ENCODE measurements around the gene TBC1D24.

The TBC1D24 gene

GRCh38 chr16:2457267-2457666 is 17.7 kb upstream of the TBC1D24 start:
- no peak overlapping the region for H3K4me3 ChIP-seq (ENCODE audit: low read depth, low read length)
- no peak for DNase-seq (ENCODE audit: low read depth)
- no peak for TF ChIP-seq CTCF (IDR thresholded peaks at IDR 0.05; ENCODE audit: control insufficient read depth, extremely low read depth, insufficient read depth)

- no peak for TF ChIP-seq CTCF (IDR thresholded peaks at IDR 0.05; ENCODE audit: control insufficient read depth, extremely low read depth, insufficient read depth)
- no peak for DNase-seq (ENCODE audit: low read depth)
- H3K4me3 ChIP-seq (ENCODE audit: low read depth, low read length): no peak overlapping the region
These were observed 17.0 kb upstream of the TBC1D24 start for GRCh38 chr16:2457946-2458345.

- H3K4me3 ChIP-seq (ENCODE audit: low read depth, low read length): peak overlapping the region; percentile 74
- DNase-seq (ENCODE audit: low read depth): no peak
- TF ChIP-seq CTCF (IDR thresholded peaks at IDR 0.05; ENCODE audit: control insufficient read depth, extremely low read depth, insufficient read depth): no peak
These were observed 15.9 kb upstream of the TBC1D24 start for GRCh38 chr16:2458887-2459646.

- DNase-seq (ENCODE audit: low read depth): peak; percentile 74
- TF ChIP-seq CTCF (IDR thresholded peaks at IDR 0.05; ENCODE audit: control insufficient read depth, extremely low read depth, insufficient read depth): no peak
- peak within 1 kb of the TSS; percentile 74 for H3K4me3 ChIP-seq (ENCODE audit: low read depth, low read length)
These were observed 15.1 kb upstream of the TBC1D24 start, which contains the start of gene TEDC2 for GRCh38 chr16:2459647-2460390. TSS of gene TEDC2 (plus strand) at chr16:2460109. CDS start at chr16:2460145, 36 bp downstream.

GRCh38 chr16:2460391-2460713 is 14.6 kb upstream of the TBC1D24 start:
- TF ChIP-seq CTCF (IDR thresholded peaks at IDR 0.05; ENCODE audit: control insufficient read depth, extremely low read depth, insufficient read depth): no peak
- DNase-seq (ENCODE audit: low read depth): no peak
- H3K4me3 ChIP-seq (ENCODE audit: low read depth, low read length): peak overlapping the region; percentile 74

- no peak for DNase-seq (ENCODE audit: low read depth)
- peak overlapping the region; percentile 74 for H3K4me3 ChIP-seq (ENCODE audit: low read depth, low read length)
- no peak for TF ChIP-seq CTCF (IDR thresholded peaks at IDR 0.05; ENCODE audit: control insufficient read depth, extremely low read depth, insufficient read depth)
These were observed 14.0 kb upstream of the TBC1D24 start for GRCh38 chr16:2460916-2461315.
